GM12878 (cell line): Measurements from ENCODE around the gene PAEP. TPM values are rescaled to one million over a fixed set of nuclear protein-coding genes. Genes with fewer than 3 reads are reported as not detected.
"Not testable (repeated sequence)": the region's sequence is repeated elsewhere in the genome, so short reads cannot be mapped to it uniquely, and the experiment has no call there.

Experiments used
- ATAC-seq: fragments of 200-7000 bp; cut with Tn5 transposase; 3 replicates; pipeline ENCODE4 v1.9.1; 2020; ENCODE audit warnings: mild to moderate bottlenecking, moderate library complexity
- BruUV-seq: library from RNA; stranded (reverse); fragments of 400-500 nt; replicated peaks from 2 replicates; lab custom pipeline; 2021; lab: Mats Ljungman, UMichigan
- CTCF ChIA-PET: fragments of 300-600 bp; sonication (Branson Sonifier 250); formaldehyde crosslinking; extraction: SDS; loops from one replicate; lab custom pipeline; 2021; ENCODE audit warnings: inconsistent platforms; lab: Yijun Ruan, JAX
- POLR2A ChIA-PET: fragments of 350-600 bp; formaldehyde crosslinking; extraction: SDS; loops from one replicate; lab custom pipeline; 2021; ENCODE audit warnings: inconsistent platforms; lab: Charles Lee
- RAD21 ChIA-PET: fragments of 300-600 bp; sonication (Branson Sonifier 250); formaldehyde crosslinking; loops from one replicate; lab custom pipeline; 2023; ENCODE audit warnings: antibody characterized with exemption; ENCODE audit not compliant: unreplicated experiment; lab: Charles Lee
- SMC1A ChIA-PET: fragments of 300-600 bp; sonication (Branson Sonifier 250); formaldehyde crosslinking; loops from one replicate; lab custom pipeline; 2023; ENCODE audit not compliant: unreplicated experiment, uncharacterized antibody; lab: Charles Lee
- DNase-seq: peaks from one replicate; pipeline ENCODE4 v3.0.0-alpha.2; 2011; ENCODE audit warnings: low read depth, low spot score
- FAIRE-seq: peaks from 3 replicates; lab custom pipeline; 2011; peaks lifted over from hg19 to GRCh38; lab: Jason Lieb, UNC
- H2AFZ ChIP-seq: 2 replicates; pipeline ENCODE4 v1.6.0; 2011; ENCODE audit warnings: low read depth, low read length, control low read depth; ENCODE audit not compliant: control insufficient read depth
- H3K27ac ChIP-seq: 2 replicates; pipeline ENCODE4 v1.5.1; 2011; ENCODE audit warnings: control low read depth; ENCODE audit not compliant: control insufficient read depth, insufficient read depth
- H3K27me3 ChIP-seq, 2 experiments: replicated peaks in 1 of 2; 2 replicates each; pipeline versions ENCODE4 v1.6.0 to v1.6.1; 2011; ENCODE audit warnings: low read length in 1 of 2; ENCODE audit not compliant: control insufficient read depth in 2 of 2, insufficient read depth in 2 of 2
- H3K36me3 ChIP-seq, 2 experiments: 2 replicates each; pipeline ENCODE4 v1.5.1; 2011; ENCODE audit warnings: low read length in 1 of 2; ENCODE audit not compliant: control insufficient read depth in 2 of 2, insufficient read depth in 2 of 2
- H3K4me1 ChIP-seq: 2 replicates; pipeline ENCODE4 v1.6.1; 2011; ENCODE audit warnings: mild to moderate bottlenecking, low read length, moderate library complexity, mixed read lengths; ENCODE audit not compliant: control insufficient read depth, insufficient read depth
- H3K4me2 ChIP-seq: 2 replicates; pipeline ENCODE4 v1.6.0; 2011; ENCODE audit warnings: control low read depth; ENCODE audit not compliant: control insufficient read depth, insufficient read depth
- H3K4me3 ChIP-seq: fragments of 200-600 bp; sonication (generic); 2 replicates; pipeline ENCODE4 v1.5.1; 2016
- H3K79me2 ChIP-seq: 2 replicates; pipeline ENCODE4 v1.6.0; 2011; ENCODE audit warnings: low read length; ENCODE audit not compliant: control insufficient read depth, insufficient read depth
- H3K9ac ChIP-seq: 2 replicates; pipeline ENCODE4 v1.8.0; 2011; ENCODE audit warnings: low read length, control low read depth, mixed read lengths; ENCODE audit not compliant: control insufficient read depth, insufficient read depth
- H3K9me3 ChIP-seq: replicated peaks from 3 replicates; pipeline ENCODE4 v1.5.1; 2011; ENCODE audit warnings: mild to moderate bottlenecking, low read length; ENCODE audit not compliant: control insufficient read depth, insufficient read depth
- H4K20me1 ChIP-seq: 2 replicates; pipeline ENCODE4 v1.6.0; 2011; ENCODE audit not compliant: control insufficient read depth, insufficient read depth
- E2F8 ChIP-seq: fragments of 450-650 bp; IDR thresholded peaks from 2 replicates; pipeline ENCODE4 v1.6.1; 2018; ENCODE audit warnings: mild to moderate bottlenecking, low read depth, moderate library complexity; ENCODE audit not compliant: partially characterized antibody
- ETV6 ChIP-seq, 2 experiments: fragments of 450-650 bp in 1 of 2; IDR thresholded peaks in 1 of 2; conservative IDR thresholded peaks in 1 of 2; 2 replicates each; pipeline ENCODE4 v1.6.1; 2014; ENCODE audit warnings: antibody characterized with exemption in 1 of 2, borderline replicate concordance in 1 of 2, low read depth in 1 of 2, mild to moderate bottlenecking in 1 of 2, moderate library complexity in 1 of 2
- HDAC6 ChIP-seq: fragments of 200-600 bp; sonication (generic); IDR thresholded peaks from one replicate; pipeline ENCODE4 v1.8.0; 2017; ENCODE audit warnings: antibody characterized with exemption; ENCODE audit not compliant: unreplicated experiment
- MEF2A ChIP-seq: IDR thresholded peaks from 2 replicates; pipeline ENCODE4 v1.6.1; 2011; ENCODE audit warnings: low read depth, mild to moderate bottlenecking, low read length, moderate library complexity; ENCODE audit not compliant: insufficient read depth
- NFYB ChIP-seq: IDR thresholded peaks from 2 replicates; pipeline ENCODE4 v1.6.1; 2011; ENCODE audit warnings: low read depth, mild to moderate bottlenecking, low read length, improper control_type of control experiment, moderate library complexity; ENCODE audit not compliant: insufficient read depth
- RAD21 ChIP-seq: IDR thresholded peaks from 2 replicates; pipeline ENCODE4 v1.6.1; 2011; ENCODE audit warnings: mild to moderate bottlenecking, low read depth, low read length, moderate library complexity; ENCODE audit not compliant: insufficient read depth
- RELB ChIP-seq: fragments of 450-650 bp; IDR thresholded peaks from 2 replicates; pipeline ENCODE4 v1.6.1; 2017; ENCODE audit warnings: low read depth, mild to moderate bottlenecking, moderate library complexity
- TCF7 ChIP-seq: IDR thresholded peaks from 2 replicates; pipeline ENCODE4 v1.6.1; 2014; ENCODE audit warnings: antibody characterized with exemption, borderline replicate concordance
- ZNF217 ChIP-seq: fragments of 450-650 bp; IDR thresholded peaks from 2 replicates; pipeline ENCODE4 v1.6.1; 2017; ENCODE audit warnings: antibody characterized with exemption, mild to moderate bottlenecking
- WGBS: methylation state at CpG from one replicate; pipeline ENCODE4 v1.1.6; 2016; ENCODE audit warnings: low lambda C conversion rate; ENCODE audit not compliant: insufficient replicate concordance, insufficient coverage; ENCODE audit errors: missing lambda C conversion rate; 5-methylcytosine and 5-hydroxymethylcytosine counted together
- in situ Hi-C: fragments of 300-500 bp; cut with MboI; formaldehyde crosslinking; loops from 9 replicates; pipeline ENCODE4 v1.14.3; 2018; ENCODE audit warnings: mixed read lengths
- intact Hi-C: fragments of 100-400 bp; cut with micrococcal nuclease; formaldehyde crosslinking; loops from one replicate; pipeline ENCODE4 v1.14.2; 2022; ENCODE audit not compliant: unreplicated experiment
- polyA plus RNA-seq, 11 experiments: library from polyadenylated mRNA; depleted of rRNA in 4 of 11; unstranded in 6 of 11; stranded (reverse) in 5 of 11; fragments of >200 nt; fragmentation: Nextera tagmentation in 4 of 11; fragmentation: Illumina TruSeq in 1 of 11; extraction: Ambion mirVana in 4 of 11; extraction: Trizol in 1 of 11; gene quantifications; 1 replicate in 1 of 11; 2 replicates in 10 of 11; pipeline versions ENCODE4 v1.2.1 to v1.2.3, GENCODE V29; 2011 to 2016; ENCODE audit warnings: inconsistent platforms in 2 of 11, missing spikeins in 2 of 11, low read depth in 1 of 11
- total RNA-seq, 4 experiments: library from RNA; depleted of rRNA in 3 of 4; stranded (reverse); fragments of >200 nt in 3 of 4; fragmentation: Illumina TruSeq in 1 of 4; extraction: Trizol in 1 of 4; gene quantifications; 2 replicates each; pipeline versions ENCODE4 v1.2.1 to v1.2.3, GENCODE V29; 2013 to 2021

The PAEP gene
- total and polyA plus RNA-seq, 10 of the 15 experiments (the other 5 are each of a cell fraction or from before 2014, with no cell fraction given): not detected

- TF ChIP-seq HDAC6: no peak
These were observed 48.2 kb upstream of the PAEP start (continued) for GRCh38 chr9:135513351-135513846.

- H3K4me2 ChIP-seq, DNase-seq, BruUV-seq, H3K4me1 ChIP-seq, H3K36me3 ChIP-seq, RAD21 ChIA-PET, H3K9me3 ChIP-seq, H3K4me3 ChIP-seq, H3K79me2 ChIP-seq, FAIRE-seq, H3K27ac ChIP-seq, ATAC-seq, CTCF ChIA-PET, SMC1A ChIA-PET, intact Hi-C loops, POLR2A ChIA-PET, H3K9ac ChIP-seq, in situ Hi-C loops, H4K20me1 ChIP-seq, H2AFZ ChIP-seq, H3K27me3 ChIP-seq: not testable (repeated sequence)
- WGBS: 52% methylated on average over 9 of the region's 9 CpGs
These were observed 47.6 kb upstream of the PAEP start for GRCh38 chr9:135513906-135514305.

GRCh38 chr9:135514342-135515082 is 47.0 kb upstream of the PAEP start:
- H4K20me1 ChIP-seq: no peaks in the 10 kb centered on the region
- ChIA-PET RAD21 (no interaction called here), POLR2A (no interaction called here), SMC1A (no interaction called here), CTCF (interaction anchor here (0.6 kb wide), 1 partner anchor 10 kb away, joined by 4 read pairs; no protein-coding TSS in a partner anchor)
- no peaks in the 10 kb centered on the region for H3K79me2 ChIP-seq
- DNase-seq (no peak), ATAC-seq (no peak), FAIRE-seq (no peak)
- intact Hi-C loops: no loop called here
- no peaks in the 10 kb centered on the region for H3K4me1 ChIP-seq
- H3K9me3 ChIP-seq: no peaks in the 10 kb centered on the region
- H2AFZ ChIP-seq: no peak overlapping the region
- H3K4me3 ChIP-seq: no peak overlapping the region
- BruUV-seq: no TSS peak
- no peaks in the 10 kb centered on the region; a peak in 1 of 4 replicates for H3K27me3 ChIP-seq
- no peaks in the 10 kb centered on the region for H3K36me3 ChIP-seq
- no peak overlapping the region for H3K9ac ChIP-seq
- WGBS: 19% methylated on average over 15 of the region's 17 CpGs
- H3K4me2 ChIP-seq: no peak overlapping the region
- in situ Hi-C loops: no loop called here
- H3K27ac ChIP-seq: no peak overlapping the region
- TF ChIP-seq MEF2A: no peak
- TF ChIP-seq RELB: no peak
- TF ChIP-seq RAD21: no peak
- no peak for TF ChIP-seq ETV6 (conservative IDR thresholded peaks at IDR 0.05 in 1 of 2, IDR thresholded peaks at IDR 0.05 in 1 of 2; ENCODE audit: borderline replicate concordance in 1 of 2, low read depth in 1 of 2)
- no peak for TF ChIP-seq NFYB
- no peak for TF ChIP-seq TCF7
- no peak for TF ChIP-seq ZNF217
- TF ChIP-seq E2F8: no peak
